Endodermal cell (in vitro differentiated cells): ENCODE data around the gene MLKL. TPM values are rescaled to one million over a fixed set of nuclear protein-coding genes. Genes with fewer than 3 reads are reported as not detected.

ENCODE experiments used
- DNase-seq: peaks from one replicate; pipeline ENCODE4 v3.0.0-alpha.2; 2017
- H3K27ac ChIP-seq: 2 replicates; pipeline ENCODE4 v1.5.1; 2013; ENCODE audit warnings: mild to moderate bottlenecking, low read depth, low read length, moderate library complexity
- H3K27me3 ChIP-seq: 2 replicates; pipeline ENCODE4 v1.6.1; 2013; ENCODE audit warnings: mild to moderate bottlenecking, low read length, moderate library complexity; ENCODE audit not compliant: insufficient read depth, control insufficient read depth, poor library complexity, severe bottlenecking
- H3K36me3 ChIP-seq: 2 replicates; pipeline ENCODE4 v1.7.0; 2013; ENCODE audit warnings: mild to moderate bottlenecking, low read length, moderate library complexity; ENCODE audit not compliant: control insufficient read depth, insufficient read depth
- H3K4me1 ChIP-seq: one replicate; pipeline ENCODE4 v1.7.0; 2013; ENCODE audit warnings: low read length; ENCODE audit not compliant: control insufficient read depth, insufficient read depth
- H3K4me3 ChIP-seq: 2 replicates; pipeline ENCODE4 v1.5.1; 2013; ENCODE audit warnings: mild to moderate bottlenecking, low read length, moderate library complexity
- H3K9ac ChIP-seq: 2 replicates; pipeline ENCODE4 v1.6.1; 2013; ENCODE audit warnings: mild to moderate bottlenecking, low read length, moderate library complexity; ENCODE audit not compliant: poor library complexity, severe bottlenecking; ENCODE audit errors: extremely low read depth
- H3K9me3 ChIP-seq: 2 replicates; pipeline ENCODE4 v1.6.1; 2013; ENCODE audit warnings: mild to moderate bottlenecking, low read length, moderate library complexity; ENCODE audit not compliant: control insufficient read depth
- H3K27ac Mint-ChIP-seq: 2 replicates; pipeline ENCODE4 v1.8.0; 2020; ENCODE audit warnings: mixed read lengths
- H3K27me3 Mint-ChIP-seq: 2 replicates; pipeline ENCODE4 v1.8.0; 2021; ENCODE audit warnings: mild to moderate bottlenecking, mixed read lengths; ENCODE audit not compliant: insufficient read depth
- H3K36me3 Mint-ChIP-seq: 2 replicates; pipeline ENCODE4 v1.8.0; 2020; ENCODE audit warnings: low read depth, mixed read lengths
- H3K4me1 Mint-ChIP-seq: 2 replicates; pipeline ENCODE4 v1.8.0; 2020; ENCODE audit warnings: mixed read lengths
- H3K4me3 Mint-ChIP-seq: 2 replicates; pipeline ENCODE4 v1.8.0; 2020; ENCODE audit warnings: mild to moderate bottlenecking, moderate library complexity, mixed read lengths
- H3K9me3 Mint-ChIP-seq: 2 replicates; pipeline ENCODE4 v1.8.0; 2020; ENCODE audit warnings: mild to moderate bottlenecking, mixed read lengths
- WGBS, 2 experiments: methylation state at CpG; one replicate each; pipeline versions ENCODE4 v1.1.5 to v1.1.7; 2013; ENCODE audit warnings: missing lambda C conversion rate in 2 of 2, mixed read lengths in 1 of 2; ENCODE audit not compliant: insufficient coverage in 1 of 2, insufficient read length in 1 of 2; 5-methylcytosine and 5-hydroxymethylcytosine counted together
- total RNA-seq, 2 donors: library from RNA; stranded (reverse); fragmentation: NEBNext Ultra II Directional in 1 of 2; extraction: Animal tissue kit (Norgen Biotek cat#: 25700) in 1 of 2; gene quantifications; 2 replicates in 1 of 2; 3 replicates in 1 of 2; pipeline ENCODE4 v1.2.1, GENCODE V29; 2021
- TF ChIP-seq, protein P1 (sequence below): fragments of 200-600 bp; sonication (generic); conservative IDR thresholded peaks from 2 replicates; pipeline ENCODE4 v1.5.0; 2021; ENCODE audit warnings: antibody characterized with exemption, mild to moderate bottlenecking

MLKL gene
- total RNA-seq, 2 donors from 2014 or later: 0.22 to 1.3 TPM

DNA sequence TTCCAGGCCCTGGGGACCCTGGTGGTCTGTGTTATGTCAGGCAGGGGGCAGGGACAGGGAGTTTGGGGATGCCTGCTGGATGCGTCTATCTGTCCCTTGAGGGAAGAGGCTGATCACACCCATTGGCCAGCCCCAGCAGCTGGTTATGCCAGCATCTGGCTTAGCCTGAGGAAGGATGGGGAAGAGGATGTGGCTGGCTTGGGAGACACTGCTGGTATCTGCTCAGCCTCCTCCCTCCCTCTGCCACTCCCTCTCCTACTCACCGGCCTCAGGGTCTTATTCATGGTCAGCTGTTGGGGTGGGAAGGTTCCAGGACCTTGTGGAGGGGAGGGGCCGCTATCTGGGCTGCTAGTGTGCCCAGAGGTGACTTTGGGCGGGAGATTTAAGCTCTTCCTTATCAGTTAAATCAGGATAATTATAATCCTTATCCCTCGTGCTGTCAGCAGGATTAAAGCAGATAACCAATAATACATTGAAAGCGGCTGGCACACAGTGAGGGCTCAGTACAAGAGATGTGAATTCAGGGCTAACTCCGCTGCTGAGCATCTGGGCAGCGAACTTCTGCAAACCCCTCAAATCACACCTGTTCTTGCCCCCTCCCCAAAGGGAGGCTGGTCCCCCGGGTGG, 36.0 kb upstream of the MLKL start:
- Histone ChIP-seq H3K4me1 (peaks cover 35% of the 10 kb centered on the region), H3K9me3 (no peaks in the 10 kb centered on the region), H3K27ac (no peak overlapping the region), H3K36me3 (no peaks in the 10 kb centered on the region), H3K4me3 (no peak overlapping the region), H3K27me3 (no peaks in the 10 kb centered on the region), H3K9ac (no peak overlapping the region)
- Mint-ChIP-seq H3K4me1 (peaks cover 32% of the 10 kb centered on the region), H3K36me3 (no peaks in the 10 kb centered on the region), H3K27me3 (peaks cover 27% of the 10 kb centered on the region), H3K9me3 (no peaks in the 10 kb centered on the region), H3K27ac (no peak overlapping the region), H3K4me3 (no peak overlapping the region)
- TF ChIP-seq, protein P1, sequence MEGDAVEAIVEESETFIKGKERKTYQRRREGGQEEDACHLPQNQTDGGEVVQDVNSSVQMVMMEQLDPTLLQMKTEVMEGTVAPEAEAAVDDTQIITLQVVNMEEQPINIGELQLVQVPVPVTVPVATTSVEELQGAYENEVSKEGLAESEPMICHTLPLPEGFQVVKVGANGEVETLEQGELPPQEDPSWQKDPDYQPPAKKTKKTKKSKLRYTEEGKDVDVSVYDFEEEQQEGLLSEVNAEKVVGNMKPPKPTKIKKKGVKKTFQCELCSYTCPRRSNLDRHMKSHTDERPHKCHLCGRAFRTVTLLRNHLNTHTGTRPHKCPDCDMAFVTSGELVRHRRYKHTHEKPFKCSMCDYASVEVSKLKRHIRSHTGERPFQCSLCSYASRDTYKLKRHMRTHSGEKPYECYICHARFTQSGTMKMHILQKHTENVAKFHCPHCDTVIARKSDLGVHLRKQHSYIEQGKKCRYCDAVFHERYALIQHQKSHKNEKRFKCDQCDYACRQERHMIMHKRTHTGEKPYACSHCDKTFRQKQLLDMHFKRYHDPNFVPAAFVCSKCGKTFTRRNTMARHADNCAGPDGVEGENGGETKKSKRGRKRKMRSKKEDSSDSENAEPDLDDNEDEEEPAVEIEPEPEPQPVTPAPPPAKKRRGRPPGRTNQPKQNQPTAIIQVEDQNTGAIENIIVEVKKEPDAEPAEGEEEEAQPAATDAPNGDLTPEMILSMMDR: no peak
- WGBS, 2 experiments: 71 to 76% methylated on average over 2 to 8 of the region's 9 CpGs
- DNase-seq: peak; percentile 54

DNA sequence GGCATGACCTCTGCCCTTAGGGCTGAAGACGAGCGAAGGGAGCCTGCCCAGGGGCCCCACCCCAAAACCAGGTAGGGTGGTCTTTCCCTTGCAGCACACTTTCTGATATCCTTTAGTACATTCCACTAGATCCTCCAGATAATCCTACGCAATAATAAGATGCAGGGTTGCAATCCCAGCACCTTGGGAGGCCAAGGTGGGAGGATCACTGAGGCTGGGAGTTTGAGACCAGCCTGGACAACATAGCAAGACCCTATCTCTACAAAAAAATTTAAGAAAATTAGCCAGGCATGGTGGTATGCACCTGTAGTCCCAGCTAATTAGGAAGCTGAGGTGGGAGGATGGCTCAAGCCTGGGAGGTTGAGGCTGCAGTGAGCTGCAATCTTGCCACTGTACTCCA, 34.9 kb upstream of the MLKL start:
- no peaks in the 10 kb centered on the region for H3K9me3 ChIP-seq
- no peaks in the 10 kb centered on the region for H3K9me3 Mint-ChIP-seq
- WGBS, 2 experiments: 71 to 89% methylated on average over 1 to 3 of the region's 3 CpGs
- H3K4me3 Mint-ChIP-seq: no peak overlapping the region
- H3K9ac ChIP-seq: no peak overlapping the region
- peaks cover 33% of the 10 kb centered on the region for H3K4me1 Mint-ChIP-seq
- H3K27ac ChIP-seq: no peak overlapping the region
- peak overlapping the region; percentile 55 for H3K27ac Mint-ChIP-seq
- H3K4me1 ChIP-seq: peaks cover 37% of the 10 kb centered on the region
- H3K27me3 Mint-ChIP-seq: peaks cover 27% of the 10 kb centered on the region
- TF ChIP-seq, protein P1: no peak
- H3K36me3 Mint-ChIP-seq: no peaks in the 10 kb centered on the region
- H3K27me3 ChIP-seq: no peaks in the 10 kb centered on the region
- DNase-seq: no peak
- H3K36me3 ChIP-seq: no peaks in the 10 kb centered on the region
- no peak overlapping the region for H3K4me3 ChIP-seq

DNA sequence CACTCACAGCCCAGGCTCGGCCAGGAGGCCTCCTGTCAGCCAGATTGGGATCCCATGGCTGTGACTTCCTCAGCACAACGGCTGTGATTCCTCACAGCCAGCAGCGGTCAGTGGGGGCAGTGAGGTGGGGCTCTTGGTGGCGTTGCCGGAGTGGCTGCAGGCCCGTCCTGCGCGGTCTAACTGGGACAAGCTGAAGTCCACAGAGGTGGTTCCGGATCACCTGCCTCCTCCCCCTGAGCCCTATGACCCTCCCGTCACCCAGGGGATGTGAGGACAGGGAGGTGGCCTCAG, 34.4 kb upstream of the MLKL start:
- peaks cover 27% of the 10 kb centered on the region for H3K27me3 Mint-ChIP-seq

More for the DNA sequence above, 34.4 kb upstream of the MLKL start:
- no peak overlapping the region for H3K4me3 Mint-ChIP-seq
- Histone ChIP-seq H3K9me3 (no peaks in the 10 kb centered on the region), H3K9ac (no peak overlapping the region), H3K27me3 (no peaks in the 10 kb centered on the region), H3K4me1 (peaks cover 42% of the 10 kb centered on the region), H3K36me3 (no peaks in the 10 kb centered on the region), H3K4me3 (no peak overlapping the region), H3K27ac (no peak overlapping the region)
- peaks cover 38% of the 10 kb centered on the region for H3K4me1 Mint-ChIP-seq
- H3K36me3 Mint-ChIP-seq: no peaks in the 10 kb centered on the region
- DNase-seq: peak; percentile 54
- TF ChIP-seq, protein P1: no peak
- peak overlapping the region; percentile 55 for H3K27ac Mint-ChIP-seq
- no peaks in the 10 kb centered on the region for H3K9me3 Mint-ChIP-seq
- 71 to 88% methylated on average over 4 to 10 of the region's 10 CpGs for WGBS, 2 experiments
